ENCODE measurements around the gene PRSS1.

Gene PRSS1

DNA sequence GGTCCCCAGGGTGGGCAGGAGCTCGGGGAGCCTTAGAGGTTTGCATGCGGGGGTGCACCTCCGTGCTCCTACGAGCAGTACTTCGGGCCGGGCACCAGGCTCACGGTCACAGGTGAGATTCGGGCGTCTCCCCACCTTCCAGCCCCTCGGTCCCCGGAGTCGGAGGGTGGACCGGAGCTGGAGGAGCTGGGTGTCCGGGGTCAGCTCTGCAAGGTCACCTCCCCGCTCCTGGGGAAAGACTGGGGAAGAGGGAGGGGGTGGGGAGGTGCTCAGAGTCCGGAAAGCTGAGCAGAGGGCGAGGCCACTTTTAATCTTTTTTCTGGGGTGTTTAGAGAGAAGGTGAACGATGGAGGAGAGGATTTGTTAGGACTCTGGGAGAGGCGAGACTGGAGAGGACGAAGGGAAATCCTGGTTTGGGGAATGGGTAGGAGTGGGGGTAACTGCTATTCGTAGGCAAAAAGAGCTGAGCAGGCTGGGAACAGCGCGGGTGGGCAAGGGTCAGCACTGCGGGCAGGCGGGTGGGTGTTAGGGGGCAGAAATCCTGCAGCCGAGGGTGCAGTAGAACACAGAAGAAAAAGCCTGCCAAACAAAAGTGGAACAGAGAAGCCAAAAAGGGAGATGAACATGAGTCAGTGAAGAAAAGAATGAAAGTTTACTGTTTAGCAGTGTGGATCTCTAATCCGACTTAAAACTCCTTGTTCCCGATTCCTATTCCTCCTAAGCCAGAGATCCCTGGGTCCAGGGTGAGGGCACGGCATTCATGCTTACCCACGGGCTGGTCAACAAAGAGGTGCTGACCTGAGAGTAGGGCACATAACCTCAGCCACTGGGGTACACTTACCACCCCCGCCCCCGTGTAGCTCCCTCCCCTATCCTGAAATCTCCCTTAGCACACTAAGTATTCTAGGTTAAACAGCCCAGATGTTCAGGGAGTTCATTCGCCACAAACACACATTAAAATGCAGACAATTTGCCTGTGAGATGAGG lies 48.4 kb downstream of the PRSS1 start:
- H3K27ac ChIP-seq (replicated peaks): no peak overlapping the region
- no peak overlapping the region for H3K4me3 ChIP-seq (replicated peaks; ENCODE audit: insufficient read depth, low read length)
- TF ChIP-seq, protein P1, sequence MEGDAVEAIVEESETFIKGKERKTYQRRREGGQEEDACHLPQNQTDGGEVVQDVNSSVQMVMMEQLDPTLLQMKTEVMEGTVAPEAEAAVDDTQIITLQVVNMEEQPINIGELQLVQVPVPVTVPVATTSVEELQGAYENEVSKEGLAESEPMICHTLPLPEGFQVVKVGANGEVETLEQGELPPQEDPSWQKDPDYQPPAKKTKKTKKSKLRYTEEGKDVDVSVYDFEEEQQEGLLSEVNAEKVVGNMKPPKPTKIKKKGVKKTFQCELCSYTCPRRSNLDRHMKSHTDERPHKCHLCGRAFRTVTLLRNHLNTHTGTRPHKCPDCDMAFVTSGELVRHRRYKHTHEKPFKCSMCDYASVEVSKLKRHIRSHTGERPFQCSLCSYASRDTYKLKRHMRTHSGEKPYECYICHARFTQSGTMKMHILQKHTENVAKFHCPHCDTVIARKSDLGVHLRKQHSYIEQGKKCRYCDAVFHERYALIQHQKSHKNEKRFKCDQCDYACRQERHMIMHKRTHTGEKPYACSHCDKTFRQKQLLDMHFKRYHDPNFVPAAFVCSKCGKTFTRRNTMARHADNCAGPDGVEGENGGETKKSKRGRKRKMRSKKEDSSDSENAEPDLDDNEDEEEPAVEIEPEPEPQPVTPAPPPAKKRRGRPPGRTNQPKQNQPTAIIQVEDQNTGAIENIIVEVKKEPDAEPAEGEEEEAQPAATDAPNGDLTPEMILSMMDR (IDR thresholded peaks at IDR 0.05; ENCODE audit: insufficient read depth, low read length): no peak
- DNase-seq (ENCODE audit: low read depth in 1 of 2, low spot score in 1 of 2): no peak
- H3K27me3 ChIP-seq (ENCODE audit: insufficient read depth, poor library complexity, severe bottlenecking): peaks cover 50% of the 10 kb centered on the region

DNA sequence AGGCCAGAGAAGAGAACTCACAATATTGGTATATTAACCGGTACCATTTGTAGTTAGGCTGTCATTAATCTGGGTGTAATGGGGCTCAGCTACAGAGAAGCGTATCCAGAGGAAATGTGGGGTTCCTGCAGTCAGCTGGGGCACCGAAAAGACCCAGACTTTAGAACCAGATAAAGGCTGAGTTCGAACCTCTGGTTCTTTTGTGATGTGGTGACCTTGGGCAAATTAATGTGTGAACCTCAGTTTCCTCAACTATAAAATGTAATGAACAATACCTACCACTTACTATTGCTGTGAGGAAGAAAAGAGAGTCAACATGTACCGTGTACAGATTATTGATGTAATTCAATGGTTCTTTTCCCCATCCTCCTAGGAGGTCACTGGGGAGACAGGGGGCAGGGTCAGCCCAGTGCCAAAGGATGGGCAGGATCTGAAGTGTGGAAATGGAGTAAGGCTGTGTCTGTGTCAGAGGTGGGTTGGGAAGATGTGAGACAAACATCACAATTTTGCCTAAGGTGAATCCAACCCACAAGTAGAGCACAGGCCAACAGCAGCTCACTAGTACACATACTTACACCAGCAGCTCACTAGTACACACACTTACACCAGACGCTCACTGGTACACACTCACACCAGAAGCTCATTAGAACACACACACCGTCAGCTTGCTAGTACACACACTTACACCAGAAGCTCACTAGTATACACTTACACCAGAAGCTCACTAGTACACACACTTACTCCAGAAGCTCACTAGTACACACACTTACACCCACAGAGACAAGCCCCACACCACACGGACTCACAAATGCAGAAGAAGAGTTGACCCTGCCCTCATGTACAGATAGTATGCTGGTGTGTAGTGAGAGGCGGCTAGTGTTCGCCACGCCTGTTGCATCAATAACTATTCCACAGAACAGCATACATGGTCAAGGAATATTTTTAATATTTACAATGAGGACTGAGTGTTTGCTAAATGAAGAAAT lies 49.5 kb downstream of the PRSS1 start:
- DNase-seq (ENCODE audit: low read depth in 1 of 2, low spot score in 1 of 2): no peak
- H3K27ac ChIP-seq (replicated peaks): no peak overlapping the region
- TF ChIP-seq, protein P2, sequence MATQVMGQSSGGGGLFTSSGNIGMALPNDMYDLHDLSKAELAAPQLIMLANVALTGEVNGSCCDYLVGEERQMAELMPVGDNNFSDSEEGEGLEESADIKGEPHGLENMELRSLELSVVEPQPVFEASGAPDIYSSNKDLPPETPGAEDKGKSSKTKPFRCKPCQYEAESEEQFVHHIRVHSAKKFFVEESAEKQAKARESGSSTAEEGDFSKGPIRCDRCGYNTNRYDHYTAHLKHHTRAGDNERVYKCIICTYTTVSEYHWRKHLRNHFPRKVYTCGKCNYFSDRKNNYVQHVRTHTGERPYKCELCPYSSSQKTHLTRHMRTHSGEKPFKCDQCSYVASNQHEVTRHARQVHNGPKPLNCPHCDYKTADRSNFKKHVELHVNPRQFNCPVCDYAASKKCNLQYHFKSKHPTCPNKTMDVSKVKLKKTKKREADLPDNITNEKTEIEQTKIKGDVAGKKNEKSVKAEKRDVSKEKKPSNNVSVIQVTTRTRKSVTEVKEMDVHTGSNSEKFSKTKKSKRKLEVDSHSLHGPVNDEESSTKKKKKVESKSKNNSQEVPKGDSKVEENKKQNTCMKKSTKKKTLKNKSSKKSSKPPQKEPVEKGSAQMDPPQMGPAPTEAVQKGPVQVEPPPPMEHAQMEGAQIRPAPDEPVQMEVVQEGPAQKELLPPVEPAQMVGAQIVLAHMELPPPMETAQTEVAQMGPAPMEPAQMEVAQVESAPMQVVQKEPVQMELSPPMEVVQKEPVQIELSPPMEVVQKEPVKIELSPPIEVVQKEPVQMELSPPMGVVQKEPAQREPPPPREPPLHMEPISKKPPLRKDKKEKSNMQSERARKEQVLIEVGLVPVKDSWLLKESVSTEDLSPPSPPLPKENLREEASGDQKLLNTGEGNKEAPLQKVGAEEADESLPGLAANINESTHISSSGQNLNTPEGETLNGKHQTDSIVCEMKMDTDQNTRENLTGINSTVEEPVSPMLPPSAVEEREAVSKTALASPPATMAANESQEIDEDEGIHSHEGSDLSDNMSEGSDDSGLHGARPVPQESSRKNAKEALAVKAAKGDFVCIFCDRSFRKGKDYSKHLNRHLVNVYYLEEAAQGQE (IDR thresholded peaks at IDR 0.05; ENCODE audit: insufficient replicate concordance, low read depth): no peak
- TF ChIP-seq POLR2AphosphoS5 (IDR thresholded peaks at IDR 0.05; ENCODE audit: low read depth) (no peak), GABPA (IDR thresholded peaks at IDR 0.05; ENCODE audit: low read depth) (no peak), SPI1 (IDR thresholded peaks at IDR 0.05; ENCODE audit: borderline replicate concordance, low read depth) (no peak)
- TF ChIP-seq, protein P1 (IDR thresholded peaks at IDR 0.05; ENCODE audit: insufficient read depth, low read length): no peak
- no peak overlapping the region for H3K4me3 ChIP-seq (replicated peaks; ENCODE audit: insufficient read depth, low read length)
- H3K27me3 ChIP-seq (ENCODE audit: insufficient read depth, poor library complexity, severe bottlenecking): peaks cover 48% of the 10 kb centered on the region

DNA sequence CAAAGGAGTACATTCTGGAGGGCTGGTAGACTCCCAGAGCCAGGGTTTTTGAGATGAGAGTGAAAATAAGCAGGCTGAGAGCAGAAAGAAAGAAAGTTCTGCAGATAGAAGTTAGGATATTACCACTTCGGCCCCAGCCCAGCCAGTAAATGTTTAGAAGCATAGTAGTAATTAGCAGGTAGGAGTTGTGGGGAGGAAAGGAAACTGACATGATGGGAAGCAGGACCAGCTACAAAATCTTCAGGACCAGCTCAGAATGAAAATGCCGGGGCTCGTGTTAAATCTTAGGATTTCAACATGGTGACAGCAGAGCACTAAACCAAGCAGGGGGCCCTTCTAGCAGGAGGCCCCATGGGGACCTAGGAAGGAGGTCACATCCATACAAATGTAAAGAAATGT lies 50.2 kb downstream of the PRSS1 start:
- TF ChIP-seq, protein P2 (IDR thresholded peaks at IDR 0.05; ENCODE audit: insufficient replicate concordance, low read depth): no peak
- no peak for TF ChIP-seq POLR2AphosphoS5 (IDR thresholded peaks at IDR 0.05; ENCODE audit: low read depth)
- TF ChIP-seq SPI1 (IDR thresholded peaks at IDR 0.05; ENCODE audit: borderline replicate concordance, low read depth): no peak
- TF ChIP-seq, protein P1 (IDR thresholded peaks at IDR 0.05; ENCODE audit: insufficient read depth, low read length): no peak
- TF ChIP-seq GABPA (IDR thresholded peaks at IDR 0.05; ENCODE audit: low read depth): no peak
- Histone ChIP-seq H3K27me3 (ENCODE audit: insufficient read depth, poor library complexity, severe bottlenecking) (peaks cover 47% of the 10 kb centered on the region), H3K27ac (replicated peaks) (no peak overlapping the region), H3K4me3 (replicated peaks; ENCODE audit: insufficient read depth, low read length) (no peak overlapping the region)
- DNase-seq (ENCODE audit: low read depth in 1 of 2, low spot score in 1 of 2): no peak

Measured in HL-60 (cell line).